ENCODE results near the gene ZNF532. TPM values are rescaled to one million over a fixed set of nuclear protein-coding genes. Genes with fewer than 3 reads are reported as not detected.

The ZNF532 gene
- total RNA-seq, 6 experiments from 2014 or later = 43.1 to 56.6 (median 50.1) TPM

- TF ChIP-seq CTCF (IDR thresholded peaks at IDR 0.05) = no peak
- Mint-ChIP-seq H3K36me3 (ENCODE audit: low read depth) (peaks cover 16% of the 10 kb centered on the region; the same call in 1 of the 2 replicates), H3K27me3 (ENCODE audit: insufficient read depth) (no peaks in the 10 kb centered on the region; the same call in 1 of the 2 replicates), H3K27ac (no peak overlapping the region), H3K4me3 (no peak overlapping the region), H3K4me1 (ENCODE audit: low read depth) (peaks cover 61% of the 10 kb centered on the region), H3K9me3 (peaks cover 12% of the 10 kb centered on the region)
- DNase-seq = no peak
These were observed 138.4 kb downstream of the ZNF532 start for GRCh38 chr18:59002974-59003594.

- no peak for TF ChIP-seq CTCF (IDR thresholded peaks at IDR 0.05)
- H3K27ac Mint-ChIP-seq = peak overlapping the region; percentile 63
- H3K36me3 Mint-ChIP-seq (ENCODE audit: low read depth) = peaks cover 16% of the 10 kb centered on the region; the same call in 1 of the 2 replicates
- peaks cover 51% of the 10 kb centered on the region for H3K4me1 Mint-ChIP-seq (ENCODE audit: low read depth)
- H3K4me3 Mint-ChIP-seq = no peak overlapping the region; the same call in 1 of the 2 replicates
- H3K9me3 Mint-ChIP-seq = peaks cover 12% of the 10 kb centered on the region
- no peaks in the 10 kb centered on the region; the same call in 1 of the 2 replicates for H3K27me3 Mint-ChIP-seq (ENCODE audit: insufficient read depth)
- peak; percentile 77 for DNase-seq
These were observed 140.6 kb downstream of the ZNF532 start for GRCh38 chr18:59005262-59005661.

GRCh38 chr18:59006461-59007067, 141.9 kb downstream of the ZNF532 start:
- peaks cover 12% of the 10 kb centered on the region for H3K9me3 Mint-ChIP-seq
- no peak for TF ChIP-seq CTCF (IDR thresholded peaks at IDR 0.05)
- H3K36me3 Mint-ChIP-seq (ENCODE audit: low read depth) = peaks cover 16% of the 10 kb centered on the region; the same call in 1 of the 2 replicates
- H3K4me3 Mint-ChIP-seq = no peak overlapping the region
- 0 out of 2 replicates have a peak overlapping the region, but pooled peaks have one; percentile 63 for H3K27ac Mint-ChIP-seq
- no peaks in the 10 kb centered on the region; the same call in 1 of the 2 replicates for H3K27me3 Mint-ChIP-seq (ENCODE audit: insufficient read depth)
- DNase-seq = peak; percentile 18
- H3K4me1 Mint-ChIP-seq (ENCODE audit: low read depth) = peaks cover 51% of the 10 kb centered on the region

GRCh38 chr18:59008302-59008974, 143.8 kb downstream of the ZNF532 start:
- Mint-ChIP-seq H3K27me3 (ENCODE audit: insufficient read depth) (no peaks in the 10 kb centered on the region; the same call in 1 of the 2 replicates), H3K36me3 (ENCODE audit: low read depth) (peaks cover 11% of the 10 kb centered on the region; the same call in 1 of the 2 replicates), H3K4me3 (peak overlapping the region; percentile 79), H3K27ac (peak overlapping the region; percentile 85), H3K4me1 (ENCODE audit: low read depth) (peaks cover 53% of the 10 kb centered on the region), H3K9me3 (peaks cover 12% of the 10 kb centered on the region)
- no peak for TF ChIP-seq CTCF (IDR thresholded peaks at IDR 0.05)
- peak; percentile 69 for DNase-seq

GRCh38 chr18:59009846-59010245, 145.2 kb downstream of the ZNF532 start:
- Mint-ChIP-seq H3K4me1 (ENCODE audit: low read depth) (peaks cover 51% of the 10 kb centered on the region), H3K27me3 (ENCODE audit: insufficient read depth) (no peaks in the 10 kb centered on the region; the same call in 1 of the 2 replicates), H3K27ac (no peak overlapping the region), H3K9me3 (peaks cover 12% of the 10 kb centered on the region), H3K36me3 (ENCODE audit: low read depth) (peaks cover 14% of the 10 kb centered on the region; the same call in 1 of the 2 replicates), H3K4me3 (no peak overlapping the region)
- TF ChIP-seq CTCF (IDR thresholded peaks at IDR 0.05) = no peak
- no peak for DNase-seq
